Erythroblast (primary cell): Measurements from ENCODE around the gene PRR33.

ENCODE experiments used
- GATA1 ChIP-seq: IDR thresholded peaks from 2 replicates; pipeline ENCODE4 v1.6.1; 2011; ENCODE audit warnings: low read depth, mild to moderate bottlenecking, control low read depth, low read length, moderate library complexity
- POLR2A ChIP-seq: IDR thresholded peaks from 2 replicates; pipeline ENCODE4 v1.6.1; 2011; ENCODE audit warnings: mild to moderate bottlenecking, low read length

GRCh38 chr11:1939006-1939625, 47.4 kb upstream of the PRR33 start:
- TF ChIP-seq POLR2A (no peak), GATA1 (no peak)
